GM23338 (cell line): ENCODE data around the gene LIN7A. TPM values are rescaled to one million over a fixed set of nuclear protein-coding genes. Genes with fewer than 3 reads are reported as not detected.

Experiments
- ATAC-seq: fragments of 200-7000 bp; cut with Tn5 transposase; 3 replicates; pipeline ENCODE4 v1.9.1; 2020
- DNase-seq: peaks from one replicate; pipeline ENCODE4 v3.0.0-alpha.2; 2015; ENCODE audit warnings: low spot score
- H2AFZ ChIP-seq: fragments of 200-600 bp; sonication (generic); 2 replicates; pipeline ENCODE4 v1.8.0; 2016; ENCODE audit warnings: antibody characterized with exemption, mild to moderate bottlenecking, moderate library complexity
- H3F3A ChIP-seq: fragments of 200-600 bp; sonication (generic); replicated peaks from 2 replicates; pipeline ENCODE4 v1.8.0; 2017; ENCODE audit warnings: antibody characterized with exemption, mixed run types, low read depth
- H3K27ac ChIP-seq: fragments of 200-600 bp; sonication (generic); 2 replicates; pipeline ENCODE4 v1.6.1; 2016; ENCODE audit warnings: low read depth
- H3K27me3 ChIP-seq: fragments of 200-600 bp; sonication (generic); 2 replicates; pipeline ENCODE4 v1.8.0; 2016; ENCODE audit warnings: mild to moderate bottlenecking, mixed run types, moderate library complexity; ENCODE audit not compliant: insufficient read depth
- H3K36me3 ChIP-seq: fragments of 200-600 bp; sonication (generic); 2 replicates; pipeline ENCODE4 v1.8.0; 2016; ENCODE audit warnings: mild to moderate bottlenecking; ENCODE audit not compliant: insufficient read depth
- H3K4me1 ChIP-seq: fragments of 200-600 bp; sonication (generic); 2 replicates; pipeline ENCODE4 v1.8.0; 2016; ENCODE audit warnings: mild to moderate bottlenecking, moderate library complexity; ENCODE audit not compliant: insufficient read depth
- H3K4me2 ChIP-seq: fragments of 200-600 bp; sonication (generic); 2 replicates; pipeline ENCODE4 v1.7.1; 2017; ENCODE audit warnings: mixed run types
- H3K4me3 ChIP-seq: fragments of 200-600 bp; sonication (generic); 2 replicates; pipeline ENCODE4 v1.6.1; 2016; ENCODE audit warnings: mixed run types
- H3K79me2 ChIP-seq: fragments of 200-600 bp; sonication (generic); replicated peaks from 2 replicates; pipeline ENCODE4 v1.8.0; 2017; ENCODE audit warnings: mild to moderate bottlenecking; ENCODE audit not compliant: insufficient read depth
- H3K9me2 ChIP-seq: fragments of 200-600 bp; sonication (generic); 2 replicates; pipeline ENCODE4 v1.8.0; 2017; ENCODE audit not compliant: insufficient read depth
- H4K20me1 ChIP-seq: fragments of 200-600 bp; sonication (generic); replicated peaks from 2 replicates; pipeline ENCODE4 v1.8.0; 2017; ENCODE audit warnings: mild to moderate bottlenecking; ENCODE audit not compliant: insufficient read depth
- H3K27ac Mint-ChIP-seq: 2 replicates; pipeline ENCODE4 v1.8.0; 2020; ENCODE audit warnings: inconsistent platforms, mild to moderate bottlenecking, moderate library complexity, mixed read lengths
- H3K27me3 Mint-ChIP-seq: 3 replicates; pipeline ENCODE4 v1.8.0; 2022; ENCODE audit warnings: low read depth, mild to moderate bottlenecking, moderate library complexity, mixed read lengths, inconsistent platforms; ENCODE audit not compliant: insufficient read depth, poor library complexity
- H3K36me3 Mint-ChIP-seq: 3 replicates; pipeline ENCODE4 v1.8.0; 2021; ENCODE audit warnings: low read depth, mild to moderate bottlenecking, inconsistent platforms, moderate library complexity, mixed read lengths
- H3K4me1 Mint-ChIP-seq: 3 replicates; pipeline ENCODE4 v1.8.0; 2020; ENCODE audit warnings: mild to moderate bottlenecking, inconsistent platforms, mixed read lengths
- H3K4me3 Mint-ChIP-seq: 3 replicates; pipeline ENCODE4 v1.8.0; 2021; ENCODE audit warnings: moderate library complexity, mild to moderate bottlenecking, inconsistent platforms, mixed read lengths
- H3K9me3 Mint-ChIP-seq: 3 replicates; pipeline ENCODE4 v1.8.0; 2020; ENCODE audit warnings: moderate library complexity, mild to moderate bottlenecking, inconsistent platforms, mixed read lengths
- EZH2phosphoT487 ChIP-seq: fragments of 200-600 bp; sonication (generic); IDR thresholded peaks from one replicate; pipeline ENCODE4 v1.8.1; 2018; ENCODE audit warnings: antibody characterized with exemption; ENCODE audit not compliant: unreplicated experiment
- POLR2AphosphoS5 ChIP-seq: IDR thresholded peaks from 2 replicates; pipeline ENCODE4 v1.6.1; 2016; ENCODE audit warnings: antibody characterized with exemption, low read depth
- polyA plus RNA-seq: library from polyadenylated mRNA; unstranded; fragments of >200 nt; fragmentation: Nextera tagmentation; extraction: Ambion mirVana; gene quantifications from 2 replicates; pipeline ENCODE4 v1.2.1, GENCODE V29; 2016
- total RNA-seq: library from RNA; depleted of rRNA; stranded (reverse); fragments of >200 nt; shearing (Covaris generic); gene quantifications from 2 replicates; pipeline ENCODE4 v1.2.3, GENCODE V29; 2014
- TF ChIP-seq, protein P1 (sequence below), 2 experiments: fragments of 200-600 bp in 1 of 2; sonication (generic) in 1 of 2; conservative IDR thresholded peaks; 2 replicates each; pipeline versions ENCODE4 v1.5.1 to v1.6.1; 2016 to 2017; ENCODE audit warnings: antibody characterized with exemption in 2 of 2, low read depth in 2 of 2, mild to moderate bottlenecking in 2 of 2, moderate library complexity in 1 of 2
- TF ChIP-seq, protein P2 (sequence below): IDR thresholded peaks from one replicate; pipeline ENCODE4 v1.6.1; 2018; ENCODE audit warnings: antibody characterized with exemption; ENCODE audit not compliant: unreplicated experiment

The LIN7A gene
- total and polyA plus RNA-seq, 2 experiments from 2014 or later: 5.7 to 6.5 TPM

DNA sequence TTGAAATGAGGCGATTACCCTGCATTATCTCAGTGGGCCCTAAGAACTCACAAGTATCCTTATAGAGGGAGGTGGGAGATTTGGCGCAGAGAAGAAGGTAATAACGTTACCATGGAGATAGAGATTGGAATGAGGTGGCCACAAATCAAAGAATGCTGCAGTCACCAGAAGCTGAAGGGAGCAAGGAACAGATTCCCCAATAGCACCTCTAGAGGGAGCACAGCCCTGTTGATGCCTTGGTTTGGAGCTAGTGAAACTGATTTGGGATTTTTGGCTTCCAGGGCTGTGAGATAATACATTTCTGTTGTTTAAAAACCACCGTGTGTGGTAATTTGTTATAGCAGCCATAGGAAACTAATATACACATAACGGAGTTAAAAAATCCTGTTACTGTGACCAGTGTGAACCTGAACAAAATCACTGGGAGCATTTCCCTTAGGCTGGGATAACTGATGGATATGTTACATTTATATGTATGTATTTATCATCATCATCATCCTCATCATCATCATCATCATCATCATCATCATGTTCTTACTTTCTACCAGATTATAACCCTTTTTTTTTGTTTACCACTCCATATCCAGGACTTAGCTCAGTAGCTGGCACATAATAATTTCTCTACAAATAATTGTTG is 100.3 kb downstream of the LIN7A start:
- Histone ChIP-seq H3K27me3 (no peaks in the 10 kb centered on the region), H2AFZ (no peak overlapping the region), H3K27ac (no peak overlapping the region), H3K79me2 (no peaks in the 10 kb centered on the region), H3K36me3 (no peaks in the 10 kb centered on the region), H3K4me3 (no peak overlapping the region), H3K4me1 (no peaks in the 10 kb centered on the region; the same call in 1 of the 2 replicates), H3K9me2 (0 out of 2 replicates have a peak, but pooled peaks cover 4% of the 10 kb centered on the region), H4K20me1 (no peaks in the 10 kb centered on the region), H3F3A (no peaks in the 10 kb centered on the region), H3K4me2 (no peak overlapping the region)
- peak; percentile 99 for ATAC-seq
- Mint-ChIP-seq H3K27ac (no peak overlapping the region; the same call in 1 of the 2 replicates), H3K27me3 (peaks cover 2% of the 10 kb centered on the region), H3K4me1 (peaks cover 23% of the 10 kb centered on the region), H3K9me3 (no peaks in the 10 kb centered on the region), H3K4me3 (no peak overlapping the region), H3K36me3 (no peaks in the 10 kb centered on the region; the same call in 2 of the 3 replicates)
- peak; percentile 91 for DNase-seq
- no peak for TF ChIP-seq EZH2phosphoT487
- TF ChIP-seq, protein P1, sequence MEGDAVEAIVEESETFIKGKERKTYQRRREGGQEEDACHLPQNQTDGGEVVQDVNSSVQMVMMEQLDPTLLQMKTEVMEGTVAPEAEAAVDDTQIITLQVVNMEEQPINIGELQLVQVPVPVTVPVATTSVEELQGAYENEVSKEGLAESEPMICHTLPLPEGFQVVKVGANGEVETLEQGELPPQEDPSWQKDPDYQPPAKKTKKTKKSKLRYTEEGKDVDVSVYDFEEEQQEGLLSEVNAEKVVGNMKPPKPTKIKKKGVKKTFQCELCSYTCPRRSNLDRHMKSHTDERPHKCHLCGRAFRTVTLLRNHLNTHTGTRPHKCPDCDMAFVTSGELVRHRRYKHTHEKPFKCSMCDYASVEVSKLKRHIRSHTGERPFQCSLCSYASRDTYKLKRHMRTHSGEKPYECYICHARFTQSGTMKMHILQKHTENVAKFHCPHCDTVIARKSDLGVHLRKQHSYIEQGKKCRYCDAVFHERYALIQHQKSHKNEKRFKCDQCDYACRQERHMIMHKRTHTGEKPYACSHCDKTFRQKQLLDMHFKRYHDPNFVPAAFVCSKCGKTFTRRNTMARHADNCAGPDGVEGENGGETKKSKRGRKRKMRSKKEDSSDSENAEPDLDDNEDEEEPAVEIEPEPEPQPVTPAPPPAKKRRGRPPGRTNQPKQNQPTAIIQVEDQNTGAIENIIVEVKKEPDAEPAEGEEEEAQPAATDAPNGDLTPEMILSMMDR (conservative IDR thresholded peaks at IDR 0.05; ENCODE audit: low read depth in 2 of 2): peak; percentile 81 to 91

- 0 out of 2 replicates have a peak, but pooled peaks cover 6% of the 10 kb centered on the region for H3K9me2 ChIP-seq
- H3K27ac Mint-ChIP-seq: no peak overlapping the region
- H3K27me3 Mint-ChIP-seq: peaks cover 2% of the 10 kb centered on the region
- no peak overlapping the region for H3K4me3 ChIP-seq
- no peak overlapping the region for H2AFZ ChIP-seq
- H3K36me3 ChIP-seq: no peaks in the 10 kb centered on the region
- no peaks in the 10 kb centered on the region for H3K79me2 ChIP-seq
- DNase-seq (no peak), ATAC-seq (no peak)
- H3K4me3 Mint-ChIP-seq: no peak overlapping the region
- H3F3A ChIP-seq: no peaks in the 10 kb centered on the region
- no peak overlapping the region for H3K4me2 ChIP-seq
- H4K20me1 ChIP-seq: no peaks in the 10 kb centered on the region
- no peaks in the 10 kb centered on the region; the same call in 2 of the 3 replicates for H3K36me3 Mint-ChIP-seq
- peaks cover 23% of the 10 kb centered on the region for H3K4me1 Mint-ChIP-seq
- H3K4me1 ChIP-seq: no peaks in the 10 kb centered on the region; the same call in 1 of the 2 replicates
- H3K27me3 ChIP-seq: no peaks in the 10 kb centered on the region
- no peaks in the 10 kb centered on the region for H3K9me3 Mint-ChIP-seq
- H3K27ac ChIP-seq: no peak overlapping the region
- TF ChIP-seq EZH2phosphoT487: no peak
Measured at GRCh38 chr12:80834724-80835123, 103.0 kb downstream of the LIN7A start.

GRCh38 chr12:80830533-80831088 is 107.1 kb downstream of the LIN7A start:
- Mint-ChIP-seq H3K27ac (no peak overlapping the region), H3K4me3 (no peak overlapping the region)
- peak; percentile 32; the same call in 2 of the 3 replicates for ATAC-seq

More at GRCh38 chr12:80830533-80831088, 107.1 kb downstream of the LIN7A start:
- Histone ChIP-seq H3K9me2 (0 out of 2 replicates have a peak, but pooled peaks cover 6% of the 10 kb centered on the region), H4K20me1 (no peaks in the 10 kb centered on the region), H3F3A (no peaks in the 10 kb centered on the region), H3K79me2 (no peaks in the 10 kb centered on the region), H3K27ac (no peak overlapping the region), H3K4me3 (no peak overlapping the region), H3K4me2 (no peak overlapping the region), H3K27me3 (no peaks in the 10 kb centered on the region), H2AFZ (no peak overlapping the region), H3K36me3 (no peaks in the 10 kb centered on the region), H3K4me1 (no peaks in the 10 kb centered on the region; the same call in 1 of the 2 replicates)
- no peaks in the 10 kb centered on the region for H3K9me3 Mint-ChIP-seq
- TF ChIP-seq, protein P2, sequence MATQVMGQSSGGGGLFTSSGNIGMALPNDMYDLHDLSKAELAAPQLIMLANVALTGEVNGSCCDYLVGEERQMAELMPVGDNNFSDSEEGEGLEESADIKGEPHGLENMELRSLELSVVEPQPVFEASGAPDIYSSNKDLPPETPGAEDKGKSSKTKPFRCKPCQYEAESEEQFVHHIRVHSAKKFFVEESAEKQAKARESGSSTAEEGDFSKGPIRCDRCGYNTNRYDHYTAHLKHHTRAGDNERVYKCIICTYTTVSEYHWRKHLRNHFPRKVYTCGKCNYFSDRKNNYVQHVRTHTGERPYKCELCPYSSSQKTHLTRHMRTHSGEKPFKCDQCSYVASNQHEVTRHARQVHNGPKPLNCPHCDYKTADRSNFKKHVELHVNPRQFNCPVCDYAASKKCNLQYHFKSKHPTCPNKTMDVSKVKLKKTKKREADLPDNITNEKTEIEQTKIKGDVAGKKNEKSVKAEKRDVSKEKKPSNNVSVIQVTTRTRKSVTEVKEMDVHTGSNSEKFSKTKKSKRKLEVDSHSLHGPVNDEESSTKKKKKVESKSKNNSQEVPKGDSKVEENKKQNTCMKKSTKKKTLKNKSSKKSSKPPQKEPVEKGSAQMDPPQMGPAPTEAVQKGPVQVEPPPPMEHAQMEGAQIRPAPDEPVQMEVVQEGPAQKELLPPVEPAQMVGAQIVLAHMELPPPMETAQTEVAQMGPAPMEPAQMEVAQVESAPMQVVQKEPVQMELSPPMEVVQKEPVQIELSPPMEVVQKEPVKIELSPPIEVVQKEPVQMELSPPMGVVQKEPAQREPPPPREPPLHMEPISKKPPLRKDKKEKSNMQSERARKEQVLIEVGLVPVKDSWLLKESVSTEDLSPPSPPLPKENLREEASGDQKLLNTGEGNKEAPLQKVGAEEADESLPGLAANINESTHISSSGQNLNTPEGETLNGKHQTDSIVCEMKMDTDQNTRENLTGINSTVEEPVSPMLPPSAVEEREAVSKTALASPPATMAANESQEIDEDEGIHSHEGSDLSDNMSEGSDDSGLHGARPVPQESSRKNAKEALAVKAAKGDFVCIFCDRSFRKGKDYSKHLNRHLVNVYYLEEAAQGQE: no peak
- no peak for TF ChIP-seq POLR2AphosphoS5
- H3K4me1 Mint-ChIP-seq: peaks cover 2% of the 10 kb centered on the region
- peaks cover 2% of the 10 kb centered on the region for H3K27me3 Mint-ChIP-seq
- no peaks in the 10 kb centered on the region; the same call in 2 of the 3 replicates for H3K36me3 Mint-ChIP-seq
- DNase-seq: no peak
